HG03342 (cell line): Measurements from ENCODE around the gene BDNF.

Experiments
- ATAC-seq: cut with Tn5 transposase; IDR thresholded peaks from one replicate; pipeline ENCODE4 v1.9.1; 2021; ENCODE audit warnings: mild to moderate bottlenecking, moderate library complexity; ENCODE audit not compliant: unreplicated experiment

The BDNF gene

DNA sequence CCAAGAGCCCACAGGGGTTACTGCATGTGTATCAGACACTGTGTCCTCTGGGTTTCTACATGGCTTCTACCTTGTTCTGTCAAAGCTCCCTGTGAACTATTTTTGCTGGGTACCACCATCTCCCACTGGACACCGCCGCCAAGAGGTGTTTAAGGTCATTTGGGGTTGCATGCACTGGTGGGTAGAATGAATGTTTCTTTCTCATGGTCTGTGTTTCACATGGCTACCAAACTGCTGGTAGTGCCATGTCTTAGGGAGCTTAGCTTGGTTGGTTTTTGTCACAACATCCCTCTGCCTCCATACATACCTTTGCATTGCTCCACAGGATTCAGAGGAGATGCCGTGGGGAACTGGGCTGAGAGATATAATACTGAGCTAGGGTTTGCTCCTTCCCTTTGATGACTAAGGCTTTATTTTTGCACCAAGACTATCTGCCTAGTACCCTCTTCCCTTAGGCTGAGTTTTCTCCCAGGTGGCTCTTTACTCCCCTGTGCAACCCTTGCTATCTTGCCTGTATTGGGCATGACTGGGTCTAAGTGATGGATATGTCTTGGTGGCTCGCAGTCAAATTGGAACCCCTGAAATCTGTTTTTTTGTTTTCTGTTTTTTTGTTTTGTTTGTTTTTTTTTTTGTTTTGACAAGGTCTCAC, 73.2 kb downstream of the BDNF start:
- ATAC-seq: no peak

DNA sequence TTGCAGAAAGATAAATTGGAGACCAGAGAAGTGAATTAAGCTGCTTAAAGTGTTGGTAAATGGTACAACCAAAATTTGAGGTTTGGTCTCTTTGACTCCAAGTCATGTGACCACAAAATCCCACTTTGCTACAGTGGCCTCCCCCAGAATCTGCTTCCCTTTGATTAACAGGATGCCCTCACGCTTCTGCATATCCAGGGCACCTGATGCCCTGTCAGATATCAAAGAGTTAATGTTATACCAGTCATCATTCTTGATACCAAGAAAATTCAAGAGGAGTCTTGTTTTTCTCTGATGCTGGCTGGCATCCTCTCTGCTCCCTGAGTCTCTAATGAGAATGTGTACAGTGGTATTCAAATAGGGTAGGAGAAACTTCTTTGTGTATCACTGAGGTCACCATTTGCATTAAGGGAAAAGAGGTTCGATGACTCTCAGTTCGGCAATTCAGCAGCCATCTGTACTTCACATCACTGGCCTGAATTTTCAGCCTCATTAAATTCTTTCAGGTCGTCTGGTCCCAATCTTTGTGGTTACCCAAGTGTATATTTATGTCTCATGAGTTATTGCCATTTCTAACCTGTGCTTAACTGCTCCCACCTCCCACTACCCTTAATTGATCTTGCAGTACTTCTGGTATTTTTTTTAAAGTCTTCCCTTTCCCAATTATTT, 73.9 kb downstream of the BDNF start:
- ATAC-seq: no peak

DNA sequence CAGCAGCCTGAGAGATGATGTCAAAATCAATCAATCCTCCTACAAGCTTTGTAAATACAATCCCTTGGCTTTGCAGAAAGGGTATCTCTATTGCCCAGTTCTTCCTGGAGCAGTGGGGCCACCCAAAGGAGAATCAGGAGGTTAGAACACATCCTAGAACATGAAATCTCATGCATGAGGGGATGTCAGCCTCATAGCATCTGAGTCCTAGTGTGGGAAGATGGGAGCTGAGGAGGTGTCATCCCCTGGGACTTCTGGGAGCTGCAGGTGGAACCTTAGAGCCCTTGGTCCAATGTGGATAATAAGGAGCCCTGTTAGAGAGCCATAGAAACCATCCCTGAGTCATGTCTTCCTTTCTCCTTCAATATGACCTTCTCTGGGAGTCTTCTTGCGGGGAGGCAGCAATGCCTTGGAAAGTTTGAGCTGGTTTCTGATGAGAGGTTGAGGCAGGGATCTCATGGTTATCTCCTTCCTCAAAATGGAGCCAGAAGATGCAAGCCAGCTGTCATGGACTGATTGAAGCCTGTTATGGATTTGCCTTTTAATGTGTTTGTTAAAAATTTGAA, 74.8 kb downstream of the BDNF start:
- ATAC-seq: no peak

DNA sequence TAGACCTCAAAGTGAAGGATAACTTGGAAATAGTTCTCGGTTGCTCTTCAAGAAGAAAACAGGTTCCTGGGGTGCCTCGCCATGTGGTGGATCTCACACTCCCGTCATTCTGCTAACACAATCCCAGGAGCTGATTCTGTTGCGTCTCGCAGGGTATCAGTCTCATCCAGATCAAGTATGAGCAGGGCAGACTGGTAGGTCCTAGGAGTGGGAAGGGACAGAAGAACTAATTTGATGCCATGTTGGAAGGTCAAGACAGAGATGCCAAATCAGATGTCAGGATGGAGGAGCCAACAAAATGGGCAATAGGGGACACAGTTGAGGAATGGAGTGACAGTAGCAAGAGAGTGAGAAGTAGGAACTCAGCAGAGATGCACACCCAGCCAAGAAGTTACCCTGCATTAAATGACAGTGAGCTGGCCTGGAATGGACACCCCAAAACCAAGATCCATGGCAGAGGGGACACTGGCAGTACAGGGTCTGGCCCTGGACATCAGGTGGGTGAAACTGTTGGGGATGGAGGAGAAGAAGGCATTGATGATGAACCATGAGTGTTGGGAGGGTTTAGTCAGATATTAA, 76.2 kb downstream of the BDNF start:
- no peak for ATAC-seq

DNA sequence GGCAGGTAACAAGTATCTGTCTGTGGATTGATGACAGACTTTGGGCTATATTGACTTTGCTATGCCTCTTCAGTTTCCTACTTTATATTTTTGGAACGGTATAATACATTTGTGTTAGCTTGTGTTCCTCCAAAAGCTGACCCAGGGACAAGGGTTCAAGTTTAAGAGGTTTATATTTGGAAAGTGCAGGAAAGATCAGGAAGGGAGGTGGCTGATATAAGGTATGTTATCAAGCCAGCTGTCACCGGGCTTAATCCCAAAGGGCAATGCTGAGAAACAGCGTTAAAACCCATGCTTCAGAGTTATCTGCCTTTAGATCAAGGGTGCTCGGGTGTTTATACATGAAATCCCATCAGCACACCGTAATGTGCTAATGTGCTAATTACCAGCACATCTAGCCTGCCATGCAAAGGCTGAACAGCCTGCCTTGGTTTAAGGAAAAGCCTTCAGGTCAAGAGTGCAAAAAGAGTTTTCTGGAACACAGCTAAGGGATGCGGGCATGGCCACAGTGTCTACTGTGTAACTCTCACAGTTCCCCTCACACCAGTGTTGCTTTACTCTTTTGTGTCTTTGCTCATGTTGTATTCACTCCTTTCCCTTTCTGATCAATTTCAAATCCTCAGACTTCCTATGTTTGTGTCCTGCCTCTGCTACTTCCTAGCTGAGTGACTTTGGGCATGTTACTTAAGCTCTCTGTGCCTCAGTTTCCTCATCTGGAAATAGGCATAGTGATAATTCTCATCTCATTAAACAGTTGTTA, 77.5 kb downstream of the BDNF start:
- ATAC-seq: no peak

DNA sequence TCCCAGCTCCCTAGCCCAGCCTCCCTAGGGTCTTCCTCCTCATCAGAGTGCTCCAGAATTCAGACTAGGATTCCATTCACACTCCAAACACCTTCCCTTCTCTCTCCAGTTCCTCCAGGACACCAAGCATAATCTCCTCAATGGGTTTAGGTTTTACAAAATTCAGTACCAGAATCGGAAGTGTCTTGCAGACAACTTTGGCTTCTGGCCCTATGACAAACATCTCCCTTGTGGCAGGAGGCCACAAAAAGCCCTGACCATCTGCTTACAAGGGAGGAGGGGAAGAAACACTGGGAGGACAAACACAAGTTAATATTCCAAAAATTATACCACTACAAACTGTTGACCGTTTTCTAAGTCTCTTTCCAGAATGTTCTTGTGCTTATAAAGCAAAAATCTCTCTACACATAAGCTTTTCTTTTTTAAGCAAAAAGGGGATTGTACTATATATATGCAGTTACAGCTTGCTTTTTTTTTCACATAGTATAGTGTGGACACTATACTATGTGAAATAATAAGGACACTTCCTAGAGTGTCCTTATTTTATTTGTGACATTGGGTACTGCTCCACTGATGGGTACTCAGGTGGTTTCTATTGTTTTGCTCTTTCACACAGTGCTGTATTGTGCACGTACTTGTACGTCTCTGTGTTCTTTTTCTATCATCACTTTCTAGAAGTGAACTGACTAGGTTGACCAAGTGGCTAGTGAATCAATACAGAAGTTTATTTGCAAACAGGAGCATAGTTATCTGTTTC, 78.7 kb downstream of the BDNF start:
- no peak for ATAC-seq

DNA sequence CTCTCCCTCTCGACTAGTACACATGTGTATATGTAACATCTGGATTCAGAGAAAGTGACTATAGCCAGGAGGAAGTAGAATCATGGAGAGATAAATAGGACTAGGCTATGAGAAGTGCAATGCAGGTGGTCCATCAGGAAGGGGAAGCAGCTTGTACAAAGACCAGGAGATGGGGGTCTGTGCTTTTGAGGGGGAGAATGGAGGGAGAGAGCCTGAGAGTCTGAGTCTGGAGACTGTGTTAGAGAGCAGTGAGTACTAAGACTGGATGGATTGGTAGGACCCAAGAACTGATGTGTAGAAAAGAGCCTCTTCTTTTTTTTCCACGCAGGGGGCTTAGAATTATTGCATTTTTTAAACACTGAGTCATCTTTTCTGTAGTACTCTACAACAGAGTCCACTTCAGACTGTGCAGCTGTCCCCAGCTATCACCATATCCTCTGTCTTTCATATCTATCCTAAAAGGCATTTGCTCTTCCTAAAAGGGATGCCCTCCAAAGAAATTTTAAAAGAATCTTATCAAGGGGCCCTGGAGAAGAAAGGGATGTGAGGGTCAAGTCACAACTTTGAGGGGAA, 80.4 kb downstream of the BDNF start:
- ATAC-seq: no peak

DNA sequence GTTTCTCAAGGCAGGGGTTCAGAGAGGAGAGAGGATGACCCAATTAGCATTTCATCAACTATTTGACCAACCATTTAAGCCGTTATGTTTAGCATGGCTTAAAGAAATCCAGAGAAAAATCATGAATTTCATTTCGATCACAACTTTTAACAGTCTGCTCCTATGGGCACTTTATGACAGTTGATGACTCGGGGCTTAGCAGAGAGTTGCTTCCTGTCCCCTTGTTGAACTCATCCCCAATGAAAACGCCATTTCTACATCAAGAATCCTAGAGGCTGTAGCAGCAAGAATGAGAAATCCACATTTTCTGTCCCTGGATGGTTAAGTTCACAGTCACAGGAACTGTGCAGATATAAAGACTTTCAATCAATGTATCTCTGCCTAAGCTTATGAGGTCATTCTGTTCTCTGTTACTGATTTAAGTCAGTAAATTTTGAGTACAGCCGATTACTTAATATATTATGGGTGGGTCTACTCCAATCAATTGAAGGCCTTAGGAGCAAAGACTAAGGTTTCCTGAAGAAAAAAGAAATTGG, 81.1 kb downstream of the BDNF start:
- no peak for ATAC-seq

DNA sequence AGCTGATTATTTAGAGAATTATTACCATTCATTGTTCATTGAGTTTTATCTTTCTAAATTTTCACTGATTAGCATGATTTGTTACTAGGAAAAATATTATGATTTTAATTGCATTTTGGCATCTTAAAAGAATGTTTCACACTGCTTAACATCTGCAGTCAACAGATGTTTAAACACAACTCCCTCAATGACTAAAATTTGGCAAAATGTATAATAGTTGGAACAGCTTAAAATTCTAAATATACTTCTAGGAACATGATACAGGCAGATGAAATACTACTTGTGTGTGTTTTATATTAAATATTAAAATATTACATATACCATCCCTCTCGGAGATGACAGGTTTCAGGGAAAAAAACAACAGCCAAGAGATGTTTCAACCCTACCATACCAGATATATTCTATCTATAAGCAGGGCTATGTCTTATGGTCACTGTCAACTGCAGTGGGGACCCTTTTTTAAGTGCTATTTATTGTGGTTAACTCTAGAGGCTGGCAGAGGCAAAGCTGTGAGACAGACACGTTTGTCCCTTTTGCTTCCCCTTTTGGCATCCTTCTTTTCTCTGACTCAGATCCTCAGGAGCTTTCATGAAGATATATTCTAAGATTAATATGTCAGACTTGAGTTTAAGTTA, 81.9 kb downstream of the BDNF start:
- no peak for ATAC-seq

DNA sequence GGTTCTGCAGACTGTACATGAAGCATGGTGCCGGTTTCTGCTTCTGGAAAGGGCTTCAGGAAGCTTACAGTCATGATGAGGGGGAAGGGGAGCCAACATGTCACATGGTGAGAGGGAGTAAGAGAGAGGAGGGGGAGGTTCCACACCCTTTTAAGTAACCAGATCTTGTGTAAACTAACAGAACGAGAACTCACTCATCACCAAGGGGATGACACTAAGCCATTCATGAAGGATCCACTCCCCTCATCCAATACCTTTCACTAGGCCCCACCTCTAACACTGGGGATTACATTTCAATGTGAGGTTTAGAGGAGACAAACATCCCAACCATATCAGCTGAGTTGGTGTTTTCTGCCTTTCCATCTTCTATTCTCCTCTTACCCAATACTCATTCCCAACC, 83.5 kb downstream of the BDNF start:
- ATAC-seq: no peak

DNA sequence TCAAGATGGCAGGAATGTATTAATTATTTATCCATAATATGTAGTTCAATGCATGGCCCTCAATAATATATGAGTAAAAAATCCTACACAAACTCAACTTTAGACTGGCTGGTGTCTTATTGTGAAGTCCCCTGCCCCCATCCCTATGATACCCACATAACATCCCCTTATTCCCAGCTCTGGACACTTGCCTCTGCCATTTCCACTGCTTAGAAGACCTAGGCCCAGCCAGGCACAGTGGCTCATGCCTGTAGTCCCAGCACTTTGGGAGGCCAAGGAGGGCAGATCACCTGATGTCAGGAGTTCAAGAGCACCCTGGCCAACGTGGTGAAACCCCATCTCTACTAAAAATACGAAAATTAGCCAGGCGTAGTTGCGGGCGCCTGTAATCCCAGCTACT, 84.4 kb downstream of the BDNF start:
- no peak for ATAC-seq

DNA sequence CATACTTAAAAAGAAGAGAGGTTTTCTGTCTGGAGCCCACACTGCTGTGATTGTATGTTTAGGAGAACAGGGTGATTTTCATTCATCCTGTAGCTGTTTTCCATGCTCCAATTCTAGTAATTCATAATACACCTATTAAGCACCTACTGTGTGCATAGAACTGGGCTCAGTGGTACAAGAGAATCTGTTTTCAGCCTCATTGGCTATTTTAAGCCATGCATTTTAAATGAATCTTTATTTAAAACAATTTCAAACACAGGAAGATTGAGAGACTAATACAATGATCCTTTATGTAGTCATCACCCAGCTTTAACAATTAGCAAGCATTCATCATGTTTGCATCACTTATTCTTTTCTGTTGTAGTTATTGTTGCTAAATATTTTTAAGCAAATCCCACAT, 86.2 kb downstream of the BDNF start:
- ATAC-seq: no peak

DNA sequence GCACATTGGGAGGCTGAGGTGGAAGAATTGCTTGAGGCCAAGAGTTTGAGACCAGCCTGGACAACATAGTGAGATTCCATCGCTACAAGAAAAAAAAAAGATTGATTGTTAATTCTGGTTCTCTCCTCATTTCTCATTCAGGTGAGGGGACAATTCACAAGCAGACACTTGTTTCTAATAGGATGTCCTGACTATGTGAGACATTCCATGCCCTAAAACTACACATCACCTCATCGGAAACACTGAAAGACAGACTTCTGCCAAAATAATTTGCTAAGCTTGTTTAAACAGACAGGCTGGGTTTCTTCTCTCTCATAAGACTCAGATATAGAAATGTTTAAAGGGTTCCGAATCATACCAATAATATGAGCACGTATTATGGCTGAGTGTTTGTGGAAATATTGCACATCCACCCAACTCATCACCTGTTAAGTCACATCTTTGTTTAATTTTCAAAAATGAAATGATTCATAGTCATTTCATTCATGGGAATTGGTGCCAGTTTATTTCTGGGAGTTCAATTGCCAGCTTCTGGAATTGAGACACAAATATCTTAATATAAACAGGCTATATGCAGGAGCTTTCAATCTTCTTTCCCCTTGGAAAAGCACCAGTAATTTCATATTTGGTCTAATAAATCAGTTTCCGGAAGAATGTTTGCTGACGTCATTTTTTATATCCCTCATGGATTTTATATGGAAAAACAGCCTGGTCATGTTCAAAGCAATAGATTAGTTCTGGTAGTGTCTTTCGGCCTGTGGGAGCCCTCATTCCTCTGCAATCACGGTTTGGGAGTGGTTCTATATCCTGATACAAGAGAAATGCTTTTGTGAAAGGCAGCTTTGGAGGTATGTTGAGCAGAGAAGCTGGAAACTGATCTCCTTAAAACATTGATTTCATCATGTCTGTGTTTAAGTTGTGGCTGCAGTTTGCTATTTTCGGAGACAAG, 87.0 kb downstream of the BDNF start:
- ATAC-seq: no peak

DNA sequence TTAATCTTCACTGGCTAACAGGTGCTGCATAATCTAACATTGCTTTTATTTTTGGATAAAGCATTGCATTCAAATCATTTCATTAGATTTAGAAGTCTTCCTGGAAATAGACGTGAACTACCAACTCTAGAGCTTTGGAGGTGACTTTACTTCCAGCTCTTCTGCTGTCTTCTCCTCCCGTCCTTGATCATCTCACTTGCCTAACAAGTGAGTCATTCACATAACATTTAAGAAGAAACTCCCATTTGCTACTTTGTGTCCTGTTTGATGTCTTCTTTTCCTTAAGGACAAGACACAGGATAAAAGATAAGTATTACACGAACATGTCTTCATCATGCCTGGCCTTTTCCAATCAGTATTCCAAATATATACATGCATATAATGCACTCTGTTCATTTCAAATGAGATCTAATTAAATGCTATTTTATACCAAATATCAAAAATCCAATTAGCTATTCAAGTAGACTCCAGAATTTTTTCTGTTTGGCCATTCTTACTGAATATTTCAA, 88.3 kb downstream of the BDNF start:
- no peak for ATAC-seq

DNA sequence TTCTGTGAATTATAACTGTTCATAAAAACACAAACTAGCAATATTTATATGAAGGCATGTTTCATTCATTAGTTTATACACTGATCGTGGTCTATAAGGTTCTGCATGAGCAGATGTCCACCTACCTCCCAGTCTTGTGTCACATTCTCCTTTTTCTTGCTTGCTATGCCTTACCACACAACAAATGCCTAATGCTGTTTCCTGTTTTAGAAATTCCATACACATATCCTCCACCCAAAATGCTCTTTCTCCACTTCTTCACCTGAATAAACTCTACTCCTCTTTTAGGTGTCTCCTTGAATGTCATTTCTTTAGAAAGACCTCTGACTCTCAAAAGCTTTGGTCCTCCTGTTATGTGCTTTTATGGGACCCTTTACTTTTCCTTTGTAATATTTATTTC, 88.9 kb downstream of the BDNF start:
- ATAC-seq: no peak

DNA sequence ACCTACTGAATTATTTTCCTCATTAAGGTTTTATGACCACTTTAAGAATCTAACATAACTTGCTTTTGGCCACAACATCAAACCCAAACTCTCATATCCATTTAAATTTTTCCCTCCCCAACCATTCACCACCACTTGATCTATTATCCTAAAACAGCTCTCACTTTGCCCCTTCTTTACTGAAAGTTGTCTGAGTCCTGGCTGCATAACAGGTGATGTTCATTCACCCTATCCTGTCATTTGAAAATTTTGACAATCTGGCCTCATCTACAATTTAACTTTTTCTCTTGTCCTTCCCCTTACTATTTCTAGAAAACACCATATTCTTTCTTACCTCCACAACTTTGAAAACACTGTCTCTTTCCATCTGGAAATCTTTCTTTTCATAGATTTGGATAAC, 89.3 kb downstream of the BDNF start:
- no peak for ATAC-seq

DNA sequence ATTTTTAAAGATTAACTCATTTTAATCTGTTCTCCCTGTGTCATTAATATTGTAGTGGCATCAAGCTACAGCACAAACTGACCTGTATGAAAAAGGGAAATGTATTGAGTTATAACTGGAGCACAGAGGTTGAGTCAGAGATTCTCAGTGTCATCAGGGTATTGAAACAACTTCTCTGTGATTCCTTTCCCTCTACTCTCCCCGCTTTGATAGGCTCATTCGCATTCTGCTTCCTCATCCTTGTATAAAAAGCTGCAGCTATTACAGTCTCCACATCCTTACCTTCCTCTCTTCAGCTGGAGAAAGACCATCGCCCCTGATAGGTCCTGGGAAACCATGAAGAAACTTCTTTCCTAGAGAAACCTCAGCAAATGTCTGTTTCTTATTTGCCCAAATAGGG, 90.0 kb downstream of the BDNF start:
- ATAC-seq: no peak

DNA sequence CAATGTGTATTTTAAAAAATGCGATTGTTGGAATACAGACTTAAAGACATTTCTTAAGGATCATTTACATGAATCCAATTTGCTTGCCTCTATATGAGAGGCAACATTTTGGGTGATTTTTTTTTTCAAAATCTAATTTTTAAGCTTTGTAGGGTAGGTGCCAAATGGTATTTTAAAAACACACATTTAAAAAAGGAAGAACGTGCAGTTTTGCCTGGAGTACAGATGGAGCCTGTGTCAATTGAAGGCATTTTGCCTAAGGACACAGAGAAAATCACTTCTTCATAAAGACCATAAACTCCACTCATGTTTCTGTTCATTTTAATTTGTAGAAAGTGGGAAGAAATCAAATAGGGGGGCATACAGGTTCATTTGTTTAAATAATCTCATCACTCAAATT, 91.3 kb downstream of the BDNF start:
- no peak for ATAC-seq
